HepG2 (cell line): ENCODE results near the gene RTP5.

Experiments
- HNF4A ChIP-seq: sonication (generic); formaldehyde crosslinking; IDR thresholded peaks from 2 replicates; pipeline ENCODE4 v1.4.0; 2020; ENCODE audit warnings: missing genetic modification reagents
- TOE1 ChIP-seq: sonication (generic); formaldehyde crosslinking; IDR thresholded peaks from 2 replicates; pipeline ENCODE4 v1.4.0; 2020; ENCODE audit warnings: mild to moderate bottlenecking, missing genetic modification reagents
- ZNF598 ChIP-seq: sonication (generic); formaldehyde crosslinking; IDR thresholded peaks from 2 replicates; pipeline ENCODE4 v1.5.1; 2020; ENCODE audit warnings: mild to moderate bottlenecking, missing genetic modification reagents, borderline replicate concordance
- TF ChIP-seq, protein P1 (sequence below): sonication (generic); formaldehyde crosslinking; IDR thresholded peaks from 2 replicates; pipeline ENCODE4 v1.5.0; 2020; ENCODE audit warnings: mild to moderate bottlenecking, missing genetic modification reagents, moderate library complexity

GRCh38 chr2:241867776-241868420 lies 1.6 kb upstream of the RTP5 start:
- TF ChIP-seq, protein P1, sequence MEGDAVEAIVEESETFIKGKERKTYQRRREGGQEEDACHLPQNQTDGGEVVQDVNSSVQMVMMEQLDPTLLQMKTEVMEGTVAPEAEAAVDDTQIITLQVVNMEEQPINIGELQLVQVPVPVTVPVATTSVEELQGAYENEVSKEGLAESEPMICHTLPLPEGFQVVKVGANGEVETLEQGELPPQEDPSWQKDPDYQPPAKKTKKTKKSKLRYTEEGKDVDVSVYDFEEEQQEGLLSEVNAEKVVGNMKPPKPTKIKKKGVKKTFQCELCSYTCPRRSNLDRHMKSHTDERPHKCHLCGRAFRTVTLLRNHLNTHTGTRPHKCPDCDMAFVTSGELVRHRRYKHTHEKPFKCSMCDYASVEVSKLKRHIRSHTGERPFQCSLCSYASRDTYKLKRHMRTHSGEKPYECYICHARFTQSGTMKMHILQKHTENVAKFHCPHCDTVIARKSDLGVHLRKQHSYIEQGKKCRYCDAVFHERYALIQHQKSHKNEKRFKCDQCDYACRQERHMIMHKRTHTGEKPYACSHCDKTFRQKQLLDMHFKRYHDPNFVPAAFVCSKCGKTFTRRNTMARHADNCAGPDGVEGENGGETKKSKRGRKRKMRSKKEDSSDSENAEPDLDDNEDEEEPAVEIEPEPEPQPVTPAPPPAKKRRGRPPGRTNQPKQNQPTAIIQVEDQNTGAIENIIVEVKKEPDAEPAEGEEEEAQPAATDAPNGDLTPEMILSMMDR (CRISPR knock-in tag) = no peak
- TF ChIP-seq ZNF598 = no peak
- TF ChIP-seq HNF4A = no peak
- no peak for TF ChIP-seq TOE1 (CRISPR knock-in tag)
